Endodermal cell (in vitro differentiated cells): Measurements from ENCODE around the gene SERPINA5. TPM values are rescaled to one million over a fixed set of nuclear protein-coding genes. Genes with fewer than 3 reads are reported as not detected.

ENCODE experiments used
- DNase-seq: peaks from one replicate; pipeline ENCODE4 v3.0.0-alpha.2; 2017
- H3K27ac ChIP-seq: 2 replicates; pipeline ENCODE4 v1.5.1; 2013; ENCODE audit warnings: mild to moderate bottlenecking, low read depth, low read length, moderate library complexity
- H3K27me3 ChIP-seq: 2 replicates; pipeline ENCODE4 v1.6.1; 2013; ENCODE audit warnings: mild to moderate bottlenecking, low read length, moderate library complexity; ENCODE audit not compliant: insufficient read depth, control insufficient read depth, poor library complexity, severe bottlenecking
- H3K36me3 ChIP-seq: 2 replicates; pipeline ENCODE4 v1.7.0; 2013; ENCODE audit warnings: mild to moderate bottlenecking, low read length, moderate library complexity; ENCODE audit not compliant: control insufficient read depth, insufficient read depth
- H3K4me1 ChIP-seq: one replicate; pipeline ENCODE4 v1.7.0; 2013; ENCODE audit warnings: low read length; ENCODE audit not compliant: control insufficient read depth, insufficient read depth
- H3K4me3 ChIP-seq: 2 replicates; pipeline ENCODE4 v1.5.1; 2013; ENCODE audit warnings: mild to moderate bottlenecking, low read length, moderate library complexity
- H3K9ac ChIP-seq: 2 replicates; pipeline ENCODE4 v1.6.1; 2013; ENCODE audit warnings: mild to moderate bottlenecking, low read length, moderate library complexity; ENCODE audit not compliant: poor library complexity, severe bottlenecking; ENCODE audit errors: extremely low read depth
- H3K9me3 ChIP-seq: 2 replicates; pipeline ENCODE4 v1.6.1; 2013; ENCODE audit warnings: mild to moderate bottlenecking, low read length, moderate library complexity; ENCODE audit not compliant: control insufficient read depth
- H3K27ac Mint-ChIP-seq: 2 replicates; pipeline ENCODE4 v1.8.0; 2020; ENCODE audit warnings: mixed read lengths
- H3K27me3 Mint-ChIP-seq: 2 replicates; pipeline ENCODE4 v1.8.0; 2021; ENCODE audit warnings: mild to moderate bottlenecking, mixed read lengths; ENCODE audit not compliant: insufficient read depth
- H3K36me3 Mint-ChIP-seq: 2 replicates; pipeline ENCODE4 v1.8.0; 2020; ENCODE audit warnings: low read depth, mixed read lengths
- H3K4me1 Mint-ChIP-seq: 2 replicates; pipeline ENCODE4 v1.8.0; 2020; ENCODE audit warnings: mixed read lengths
- H3K4me3 Mint-ChIP-seq: 2 replicates; pipeline ENCODE4 v1.8.0; 2020; ENCODE audit warnings: mild to moderate bottlenecking, moderate library complexity, mixed read lengths
- H3K9me3 Mint-ChIP-seq: 2 replicates; pipeline ENCODE4 v1.8.0; 2020; ENCODE audit warnings: mild to moderate bottlenecking, mixed read lengths
- CTCF ChIP-seq: fragments of 200-600 bp; sonication (generic); conservative IDR thresholded peaks from 2 replicates; pipeline ENCODE4 v1.5.0; 2021; ENCODE audit warnings: antibody characterized with exemption, mild to moderate bottlenecking
- WGBS, 2 experiments: methylation state at CpG; one replicate each; pipeline versions ENCODE4 v1.1.5 to v1.1.7; 2013; ENCODE audit warnings: missing lambda C conversion rate in 2 of 2, mixed read lengths in 1 of 2; ENCODE audit not compliant: insufficient coverage in 1 of 2, insufficient read length in 1 of 2; 5-methylcytosine and 5-hydroxymethylcytosine counted together
- total RNA-seq, 2 donors: library from RNA; stranded (reverse); fragmentation: NEBNext Ultra II Directional in 1 of 2; extraction: Animal tissue kit (Norgen Biotek cat#: 25700) in 1 of 2; gene quantifications; 2 replicates in 1 of 2; 3 replicates in 1 of 2; pipeline ENCODE4 v1.2.1, GENCODE V29; 2021

SERPINA5 gene
- total RNA-seq, 2 donors from 2014 or later = 1.5 to 2.8 TPM

DNA sequence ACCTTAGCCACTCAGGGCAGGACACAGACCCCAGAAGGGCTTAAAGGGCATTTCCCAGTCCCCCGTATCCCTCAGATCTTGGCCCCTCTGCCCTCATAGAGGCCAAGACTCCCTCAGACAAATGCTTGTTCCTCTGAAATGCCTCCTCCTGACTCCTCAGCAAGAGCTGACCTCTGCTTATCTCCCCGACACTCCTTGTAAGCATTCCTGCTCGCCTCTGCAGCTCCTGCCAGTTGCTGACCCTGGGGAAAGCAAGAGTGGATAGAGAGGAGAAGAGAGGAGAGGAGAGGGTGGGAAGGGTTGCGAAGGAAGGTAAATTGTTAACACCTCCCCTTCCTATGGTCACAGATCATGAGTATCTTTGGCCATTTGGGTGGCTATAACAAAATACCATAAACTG is 7.1 kb downstream of the SERPINA5 start:
- H3K4me3 Mint-ChIP-seq = no peak overlapping the region
- H3K27me3 ChIP-seq = no peaks in the 10 kb centered on the region
- peaks cover 10% of the 10 kb centered on the region for H3K27me3 Mint-ChIP-seq
- H3K4me1 ChIP-seq = peaks cover 9% of the 10 kb centered on the region
- H3K36me3 Mint-ChIP-seq = peaks cover 3% of the 10 kb centered on the region
- H3K9me3 ChIP-seq = peaks cover 14% of the 10 kb centered on the region
- H3K9me3 Mint-ChIP-seq = peaks cover 3% of the 10 kb centered on the region
- no peak overlapping the region for H3K27ac Mint-ChIP-seq
- 76 to 100% methylated on average over 1 to 3 of the region's 4 CpGs for WGBS, 2 experiments
- DNase-seq = no peak
- H3K9ac ChIP-seq = no peak overlapping the region
- H3K36me3 ChIP-seq = no peaks in the 10 kb centered on the region
- no peak overlapping the region for H3K27ac ChIP-seq
- H3K4me1 Mint-ChIP-seq = peaks cover 11% of the 10 kb centered on the region
- no peak for TF ChIP-seq CTCF
- no peak overlapping the region for H3K4me3 ChIP-seq

DNA sequence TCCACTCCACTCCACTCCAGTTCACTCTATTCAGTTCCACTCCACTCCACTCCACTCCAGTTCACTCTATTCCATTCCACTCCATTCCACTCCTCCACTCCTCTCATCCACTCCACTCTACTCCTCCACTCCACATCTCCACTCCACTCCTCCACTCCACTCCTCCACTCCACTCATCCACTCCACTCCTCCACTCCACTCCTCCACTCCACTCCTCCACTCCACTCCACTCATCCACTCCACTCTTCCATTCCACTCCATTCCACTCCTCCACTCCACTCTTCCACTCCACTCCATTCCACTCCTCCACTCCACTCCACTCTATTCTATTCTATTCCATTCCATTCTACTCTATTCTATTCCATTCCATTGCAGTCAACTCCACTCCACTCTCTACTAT is 9.8 kb downstream of the SERPINA5 start:
- no peaks in the 10 kb centered on the region for H3K9me3 Mint-ChIP-seq
- no peak overlapping the region for H3K27ac Mint-ChIP-seq
- no peak for DNase-seq
- H3K27me3 Mint-ChIP-seq = peaks cover 12% of the 10 kb centered on the region
- Histone ChIP-seq H3K27ac (no peak overlapping the region), H3K9me3 (no peaks in the 10 kb centered on the region), H3K27me3 (no peaks in the 10 kb centered on the region), H3K4me1 (no peaks in the 10 kb centered on the region), H3K36me3 (no peaks in the 10 kb centered on the region), H3K4me3 (no peak overlapping the region), H3K9ac (no peak overlapping the region)
- H3K4me1 Mint-ChIP-seq = peaks cover 4% of the 10 kb centered on the region
- H3K4me3 Mint-ChIP-seq = no peak overlapping the region
- no peak for TF ChIP-seq CTCF
- no peaks in the 10 kb centered on the region for H3K36me3 Mint-ChIP-seq

- TF ChIP-seq CTCF = peak; percentile 58
- Mint-ChIP-seq H3K9me3 (no peaks in the 10 kb centered on the region), H3K27me3 (peaks cover 11% of the 10 kb centered on the region), H3K27ac (no peak overlapping the region), H3K4me3 (no peak overlapping the region), H3K36me3 (no peaks in the 10 kb centered on the region), H3K4me1 (peaks cover 4% of the 10 kb centered on the region)
- no peaks in the 10 kb centered on the region for H3K9me3 ChIP-seq
- H3K9ac ChIP-seq = no peak overlapping the region
- H3K27me3 ChIP-seq = no peaks in the 10 kb centered on the region
- no peak overlapping the region for H3K27ac ChIP-seq
- no peak overlapping the region for H3K4me3 ChIP-seq
- H3K4me1 ChIP-seq = no peaks in the 10 kb centered on the region
- DNase-seq = no peak
- 94% methylated on average over 6 to 8 of the region's 8 CpGs for WGBS, 2 experiments
- H3K36me3 ChIP-seq = no peaks in the 10 kb centered on the region
Observed at GRCh38 chr14:94591871-94592270, 10.6 kb downstream of the SERPINA5 start.
